ENCODE results near the gene CELSR2.
A peak's percentile ranks its signal among the peaks of the same experiment; 100 is the strongest.

CELSR2 gene

DNA sequence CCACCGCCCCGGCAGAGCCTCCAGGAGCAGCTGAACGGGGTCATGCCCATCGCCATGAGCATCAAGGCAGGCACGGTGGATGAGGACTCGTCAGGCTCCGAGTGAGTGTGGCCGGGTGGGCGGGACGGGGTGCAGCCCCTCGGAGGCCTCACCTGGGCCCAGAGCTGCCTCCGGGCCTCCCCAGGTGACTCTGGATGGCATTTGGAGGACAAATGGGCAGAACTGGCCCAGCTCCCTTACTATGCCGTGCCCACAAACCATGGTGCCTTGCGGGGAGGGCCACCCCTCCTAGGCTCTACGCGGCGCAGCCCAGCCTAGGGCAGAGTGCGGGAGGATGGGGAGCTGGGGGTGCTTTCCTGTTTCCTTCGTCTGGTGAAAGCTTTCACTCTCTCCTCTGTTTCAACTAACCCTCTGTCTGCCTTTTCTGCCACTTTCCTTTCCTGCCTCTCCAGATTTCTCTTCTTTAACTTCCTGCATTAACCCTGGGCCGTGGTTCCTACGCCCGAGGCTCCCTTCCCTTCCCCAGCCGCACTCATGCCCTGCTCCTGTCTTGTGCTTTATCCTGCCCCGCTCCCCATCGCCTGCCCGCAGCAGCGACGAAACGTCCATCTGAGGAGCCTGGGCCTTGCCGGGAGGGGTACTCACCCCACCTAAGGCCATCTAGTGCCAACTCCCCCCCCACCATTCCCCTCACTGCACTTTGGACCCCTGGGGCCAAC is 24.4 kb downstream of the CELSR2 start:
- H3K4me3 ChIP-seq (ENCODE audit: low read depth, low read length), result no peak overlapping the region
- TF ChIP-seq, protein P1, sequence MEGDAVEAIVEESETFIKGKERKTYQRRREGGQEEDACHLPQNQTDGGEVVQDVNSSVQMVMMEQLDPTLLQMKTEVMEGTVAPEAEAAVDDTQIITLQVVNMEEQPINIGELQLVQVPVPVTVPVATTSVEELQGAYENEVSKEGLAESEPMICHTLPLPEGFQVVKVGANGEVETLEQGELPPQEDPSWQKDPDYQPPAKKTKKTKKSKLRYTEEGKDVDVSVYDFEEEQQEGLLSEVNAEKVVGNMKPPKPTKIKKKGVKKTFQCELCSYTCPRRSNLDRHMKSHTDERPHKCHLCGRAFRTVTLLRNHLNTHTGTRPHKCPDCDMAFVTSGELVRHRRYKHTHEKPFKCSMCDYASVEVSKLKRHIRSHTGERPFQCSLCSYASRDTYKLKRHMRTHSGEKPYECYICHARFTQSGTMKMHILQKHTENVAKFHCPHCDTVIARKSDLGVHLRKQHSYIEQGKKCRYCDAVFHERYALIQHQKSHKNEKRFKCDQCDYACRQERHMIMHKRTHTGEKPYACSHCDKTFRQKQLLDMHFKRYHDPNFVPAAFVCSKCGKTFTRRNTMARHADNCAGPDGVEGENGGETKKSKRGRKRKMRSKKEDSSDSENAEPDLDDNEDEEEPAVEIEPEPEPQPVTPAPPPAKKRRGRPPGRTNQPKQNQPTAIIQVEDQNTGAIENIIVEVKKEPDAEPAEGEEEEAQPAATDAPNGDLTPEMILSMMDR (IDR thresholded peaks at IDR 0.05; ENCODE audit: borderline replicate concordance, insufficient read depth, low read depth, low read length), result no peak

DNA sequence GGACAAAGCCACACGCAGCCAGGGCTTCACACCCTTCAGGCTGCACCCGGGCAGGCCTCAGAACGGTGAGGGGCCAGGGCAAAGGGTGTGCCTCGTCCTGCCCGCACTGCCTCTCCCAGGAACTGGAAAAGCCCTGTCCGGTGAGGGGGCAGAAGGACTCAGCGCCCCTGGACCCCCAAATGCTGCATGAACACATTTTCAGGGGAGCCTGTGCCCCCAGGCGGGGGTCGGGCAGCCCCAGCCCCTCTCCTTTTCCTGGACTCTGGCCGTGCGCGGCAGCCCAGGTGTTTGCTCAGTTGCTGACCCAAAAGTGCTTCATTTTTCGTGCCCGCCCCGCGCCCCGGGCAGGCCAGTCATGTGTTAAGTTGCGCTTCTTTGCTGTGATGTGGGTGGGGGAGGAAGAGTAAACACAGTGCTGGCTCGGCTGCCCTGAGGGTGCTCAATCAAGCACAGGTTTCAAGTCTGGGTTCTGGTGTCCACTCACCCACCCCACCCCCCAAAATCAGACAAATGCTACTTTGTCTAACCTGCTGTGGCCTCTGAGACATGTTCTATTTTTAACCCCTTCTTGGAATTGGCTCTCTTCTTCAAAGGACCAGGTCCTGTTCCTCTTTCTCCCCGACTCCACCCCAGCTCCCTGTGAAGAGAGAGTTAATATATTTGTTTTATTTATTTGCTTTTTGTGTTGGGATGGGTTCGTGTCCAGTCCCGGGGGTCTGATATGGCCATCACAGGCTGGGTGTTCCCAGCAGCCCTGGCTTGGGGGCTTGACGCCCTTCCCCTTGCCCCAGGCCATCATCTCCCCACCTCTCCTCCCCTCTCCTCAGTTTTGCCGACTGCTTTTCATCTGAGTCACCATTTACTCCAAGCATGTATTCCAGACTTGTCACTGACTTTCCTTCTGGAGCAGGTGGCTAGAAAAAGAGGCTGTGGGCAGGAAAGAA is 25.5 kb downstream of the CELSR2 start:
- no peak overlapping the region for H3K4me3 ChIP-seq (ENCODE audit: low read depth, low read length)
- TF ChIP-seq, protein P1 (IDR thresholded peaks at IDR 0.05; ENCODE audit: borderline replicate concordance, insufficient read depth, low read depth, low read length), result no peak

DNA sequence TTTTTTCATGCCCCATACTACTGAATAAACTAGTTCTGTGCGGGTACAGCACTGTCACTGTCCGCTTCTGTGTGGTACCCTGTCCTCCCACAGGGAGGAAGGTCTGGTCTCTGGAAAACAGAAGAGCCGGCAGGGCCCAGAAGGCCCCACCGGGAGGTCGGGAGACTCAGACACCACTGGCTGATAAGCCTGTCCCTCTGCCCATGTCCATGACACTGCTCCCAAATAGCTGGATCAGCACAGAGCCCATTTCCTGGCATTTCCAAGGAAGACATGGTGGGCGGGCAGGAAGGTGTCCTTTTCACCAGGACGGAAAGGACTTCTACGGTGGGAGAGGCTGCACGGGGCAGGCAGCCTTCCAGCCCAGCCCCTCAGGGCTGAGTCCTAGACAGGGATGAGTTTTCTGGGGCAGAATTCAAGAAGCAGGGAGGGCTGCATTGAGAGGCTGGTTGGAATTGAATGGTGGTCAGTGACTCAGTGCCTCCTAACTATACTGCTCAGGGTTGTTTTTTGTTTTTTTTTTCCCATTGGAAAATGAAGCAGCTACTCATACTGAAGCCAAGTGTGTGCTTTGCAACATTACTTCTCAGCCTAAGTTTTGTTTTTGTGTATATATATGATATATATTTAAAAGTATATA is 26.5 kb downstream of the CELSR2 start:
- TF ChIP-seq, protein P1 (IDR thresholded peaks at IDR 0.05; ENCODE audit: borderline replicate concordance, insufficient read depth, low read depth, low read length), result no peak
- H3K4me3 ChIP-seq (ENCODE audit: low read depth, low read length), result no peak overlapping the region

DNA sequence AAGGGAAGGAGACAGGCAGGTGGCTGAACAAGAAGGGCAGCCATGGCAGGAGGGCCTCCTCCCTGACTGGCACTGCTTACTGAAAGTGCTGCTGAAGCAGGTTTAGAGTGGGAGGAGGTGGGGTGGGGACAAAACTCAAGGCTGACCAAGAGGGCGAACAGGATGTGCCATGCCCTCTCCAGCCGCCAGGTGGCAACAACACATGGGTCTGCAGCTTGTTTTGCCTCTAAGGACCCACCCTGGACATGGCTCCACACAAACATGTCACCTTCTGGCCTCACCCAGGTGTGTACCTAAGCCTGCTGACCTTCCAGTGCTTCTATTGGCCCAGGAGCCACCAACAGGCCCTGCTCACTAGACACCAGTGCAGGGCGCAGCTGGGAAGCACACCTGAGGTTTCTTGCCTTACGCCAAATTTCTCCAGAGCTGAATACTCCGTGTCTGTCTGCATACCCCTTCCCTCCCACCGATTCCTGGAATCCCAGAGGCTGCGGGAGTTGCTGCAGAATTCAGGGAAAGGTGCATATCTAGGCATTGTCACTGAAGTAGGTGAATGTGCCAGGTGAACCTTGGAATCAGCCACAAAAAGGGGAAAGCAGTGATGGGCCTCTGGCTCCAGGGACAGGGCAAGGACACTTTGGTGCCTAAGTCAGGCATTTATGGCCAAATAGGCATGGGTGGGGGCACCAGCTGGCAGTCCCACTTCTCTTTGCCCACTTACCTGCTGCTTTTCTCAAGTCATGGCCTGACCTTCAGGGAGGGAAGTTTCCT is 28.3 kb downstream of the CELSR2 start:
- no peak overlapping the region for H3K4me3 ChIP-seq (ENCODE audit: low read depth, low read length)
- TF ChIP-seq, protein P1 (IDR thresholded peaks at IDR 0.05; ENCODE audit: borderline replicate concordance, insufficient read depth, low read depth, low read length), result peak; percentile 97

DNA sequence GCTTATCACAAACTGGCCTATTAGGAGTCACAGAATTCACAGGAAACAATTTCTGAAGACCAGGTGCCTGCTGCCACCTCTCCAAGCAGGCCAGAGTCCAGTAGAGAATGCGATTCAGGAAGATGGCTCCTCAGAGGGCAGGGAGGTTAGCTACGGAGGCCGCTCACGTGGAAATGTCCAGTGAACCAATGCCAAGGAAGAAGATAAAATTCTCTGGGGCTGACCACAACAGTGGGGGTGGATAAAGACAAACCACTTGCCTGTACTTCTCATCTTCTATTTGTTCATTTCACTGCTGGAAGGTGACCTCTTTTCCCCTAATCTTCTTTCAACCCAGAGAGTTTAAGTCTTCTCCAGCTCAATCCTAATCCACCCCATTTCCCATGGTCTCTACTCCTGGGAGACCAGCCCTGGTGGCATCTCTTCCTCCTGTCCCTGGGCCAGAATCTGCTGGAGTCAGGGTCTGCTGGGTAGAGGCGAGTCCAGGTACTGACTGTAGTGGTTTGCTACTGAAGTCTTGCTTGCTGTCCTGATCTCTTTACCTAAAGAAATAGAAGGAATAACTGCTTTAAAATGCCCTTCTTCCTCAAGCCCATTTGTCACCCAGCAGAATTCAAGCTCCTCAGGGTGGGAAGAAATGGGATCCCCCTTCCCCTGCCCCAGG is 30.4 kb downstream of the CELSR2 start:
- H3K4me3 ChIP-seq (ENCODE audit: low read depth, low read length), result no peak overlapping the region
- TF ChIP-seq, protein P1 (IDR thresholded peaks at IDR 0.05; ENCODE audit: borderline replicate concordance, insufficient read depth, low read depth, low read length), result no peak

DNA sequence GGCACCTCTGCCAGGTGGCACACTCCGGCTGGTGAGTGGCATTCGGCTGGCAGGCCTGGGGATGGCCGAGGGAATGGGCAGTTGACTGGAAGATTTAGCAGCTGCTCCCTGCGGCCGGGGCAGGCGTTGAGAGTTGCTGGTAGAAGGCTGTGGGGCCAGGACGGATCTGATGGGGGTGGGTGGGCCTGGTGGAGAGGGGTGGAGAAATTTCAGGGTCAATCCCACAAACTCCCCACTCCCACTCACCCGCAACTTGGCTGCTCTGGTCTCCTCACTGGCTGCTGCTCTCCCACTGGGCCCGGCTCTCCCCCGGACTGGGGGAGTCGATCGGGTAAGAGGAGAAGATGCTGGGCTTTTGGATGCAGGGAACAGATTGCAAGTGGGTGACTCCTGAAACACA is 31.5 kb downstream of the CELSR2 start:
- TF ChIP-seq, protein P1 (IDR thresholded peaks at IDR 0.05; ENCODE audit: borderline replicate concordance, insufficient read depth, low read depth, low read length), result no peak
- no peak overlapping the region for H3K4me3 ChIP-seq (ENCODE audit: low read depth, low read length)

Measured in GM12875 (cell line).